GM06990 (cell line): ENCODE measurements around the gene HIPK2.

Experiments
- DNase-seq: peaks from one replicate; pipeline ENCODE4 v3.0.0-alpha.2; 2011; ENCODE audit not compliant: insufficient read length; ENCODE audit errors: extremely low read depth
- H3K27me3 ChIP-seq: replicated peaks from 2 replicates; pipeline ENCODE4 v1.6.0; 2011; ENCODE audit warnings: low read length; ENCODE audit not compliant: control insufficient read depth, insufficient read depth
- H3K36me3 ChIP-seq: 2 replicates; pipeline ENCODE4 v1.5.1; 2011; ENCODE audit warnings: low read length; ENCODE audit not compliant: control insufficient read depth, insufficient read depth
- H3K4me3 ChIP-seq: replicated peaks from 2 replicates; pipeline ENCODE4 v1.5.1; 2011; ENCODE audit warnings: low read depth, mild to moderate bottlenecking, control low read depth, low read length
- CTCF ChIP-seq: IDR thresholded peaks from 2 replicates; pipeline ENCODE4 v1.5.1; 2011; ENCODE audit warnings: low read length, control low read depth, mild to moderate bottlenecking, inconsistent platforms; ENCODE audit not compliant: insufficient read depth, poor library complexity, severe bottlenecking

The HIPK2 gene

DNA sequence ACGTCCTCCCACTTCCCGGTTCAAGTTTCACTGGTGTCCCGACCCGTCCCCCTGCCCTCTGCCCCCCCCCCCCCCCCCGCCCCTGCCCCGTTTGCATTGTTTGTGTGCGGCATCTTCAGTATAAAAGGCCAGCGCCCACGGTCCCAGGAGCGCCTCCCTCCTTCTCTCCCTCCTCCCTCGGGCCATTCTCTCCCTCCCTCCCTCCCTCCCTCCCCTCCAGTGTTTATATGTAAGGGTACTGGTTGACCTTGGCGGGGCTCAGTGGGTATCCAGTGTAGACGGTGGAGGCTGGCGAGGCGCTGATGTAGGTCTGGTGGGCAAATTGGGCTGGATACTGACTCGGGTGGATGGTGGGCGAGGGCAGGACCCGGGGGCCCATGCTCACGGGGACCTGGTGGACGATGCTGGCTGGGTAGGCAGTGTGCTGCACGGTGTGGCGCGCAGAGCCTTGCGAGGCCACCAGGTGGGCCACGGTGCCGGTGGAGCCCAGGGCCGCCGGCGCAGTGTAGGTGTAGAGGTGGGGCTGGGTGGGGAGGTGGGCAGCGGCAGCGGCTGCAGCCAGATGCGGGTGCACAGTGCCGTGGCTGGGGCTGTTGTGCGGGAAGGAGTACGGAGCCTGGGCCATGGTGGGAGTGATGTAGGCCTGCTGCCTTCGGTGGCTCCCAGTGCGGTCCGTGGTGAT lies 205.0 kb downstream of the HIPK2 start:
- no peak for TF ChIP-seq CTCF
- no peaks in the 10 kb centered on the region for H3K27me3 ChIP-seq
- no peak for DNase-seq
- no peak overlapping the region for H3K4me3 ChIP-seq
- peaks cover 37% of the 10 kb centered on the region for H3K36me3 ChIP-seq

- no peak for TF ChIP-seq CTCF
- peaks cover 37% of the 10 kb centered on the region for H3K36me3 ChIP-seq
- DNase-seq, result no peak
- no peaks in the 10 kb centered on the region for H3K27me3 ChIP-seq
- no peak overlapping the region for H3K4me3 ChIP-seq
Measured at GRCh38 chr7:139572071-139572470, 205.7 kb downstream of the HIPK2 start.

- Histone ChIP-seq H3K27me3 (no peaks in the 10 kb centered on the region), H3K36me3 (peaks cover 35% of the 10 kb centered on the region), H3K4me3 (no peak overlapping the region)
- no peak for TF ChIP-seq CTCF
- DNase-seq, result no peak
Measured at GRCh38 chr7:139571651-139572050, 206.1 kb downstream of the HIPK2 start.

GRCh38 chr7:139571190-139571589 lies 206.6 kb downstream of the HIPK2 start:
- Histone ChIP-seq H3K36me3 (peaks cover 32% of the 10 kb centered on the region), H3K27me3 (no peaks in the 10 kb centered on the region), H3K4me3 (no peak overlapping the region)
- no peak for DNase-seq
- no peak for TF ChIP-seq CTCF

DNA sequence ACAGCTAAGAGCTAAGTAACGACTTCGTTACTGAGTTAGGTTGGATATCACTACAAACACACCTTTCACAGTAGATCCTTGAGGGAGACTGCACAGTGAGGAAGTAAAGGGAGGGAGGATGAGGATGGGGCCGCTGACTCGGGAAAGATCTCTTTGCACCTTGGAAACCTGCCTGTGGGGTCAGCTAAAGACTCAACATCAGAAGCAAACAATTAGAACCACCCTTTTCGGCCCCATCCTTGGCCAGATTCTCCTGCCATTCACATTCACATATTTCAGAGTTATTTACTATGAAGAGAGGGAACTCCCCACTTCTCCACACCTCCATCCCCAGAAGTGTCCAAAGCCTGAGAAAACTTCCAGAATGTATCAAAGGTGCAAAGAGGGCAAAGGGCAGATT lies 207.2 kb downstream of the HIPK2 start:
- H3K36me3 ChIP-seq, result peaks cover 33% of the 10 kb centered on the region
- DNase-seq, result no peak

More for the DNA sequence above, 207.2 kb downstream of the HIPK2 start:
- H3K27me3 ChIP-seq, result no peaks in the 10 kb centered on the region
- H3K4me3 ChIP-seq, result no peak overlapping the region
- TF ChIP-seq CTCF, result no peak
